SK-N-SH treated with all-trans-retinoic acid at 6 μM for 48 hours (cell line): ENCODE data around the gene IFT80.
A peak's percentile ranks its signal among the peaks of the same experiment; 100 is the strongest.

Experiments used
- ATAC-seq: fragments of 200-7000 bp; cut with Tn5 transposase; 3 replicates; pipeline ENCODE4 v1.9.1; 2020; ENCODE audit warnings: mild to moderate bottlenecking, moderate library complexity
- ARNTL ChIP-seq: fragments of 450-650 bp; formaldehyde crosslinking; IDR thresholded peaks from 2 replicates; pipeline ENCODE4 v1.5.0; 2020; ENCODE audit warnings: low read depth, mild to moderate bottlenecking, moderate library complexity, borderline replicate concordance
- CSDC2 ChIP-seq: fragments of 250-450 bp; sonication (Bioruptor Pico); IDR thresholded peaks from 2 replicates; pipeline ENCODE4 v1.5.0; 2020; ENCODE audit warnings: mild to moderate bottlenecking, moderate library complexity
- ESRRG ChIP-seq: fragments of 250-450 bp; sonication (Bioruptor Pico); IDR thresholded peaks from 2 replicates; pipeline ENCODE4 v1.6.1; 2021; ENCODE audit warnings: mild to moderate bottlenecking
- ISL1 ChIP-seq: fragments of 250-450 bp; sonication (Bioruptor Pico); IDR thresholded peaks from 2 replicates; pipeline ENCODE4 v2.1.2; 2022; ENCODE audit warnings: mild to moderate bottlenecking, moderate library complexity
- OSR1 ChIP-seq: fragments of 250-450 bp; sonication (Bioruptor Pico); IDR thresholded peaks from 2 replicates; pipeline ENCODE4 v1.8.0; 2022; ENCODE audit warnings: moderate library complexity, mild to moderate bottlenecking, inconsistent platforms
- PATZ1 ChIP-seq: fragments of 250-450 bp; sonication (Bioruptor Pico); IDR thresholded peaks from 2 replicates; pipeline ENCODE4 v1.8.0; 2020; ENCODE audit warnings: mild to moderate bottlenecking, moderate library complexity, borderline replicate concordance
- POU6F1 ChIP-seq: fragments of 250-450 bp; sonication (Bioruptor Pico); IDR thresholded peaks from 2 replicates; pipeline ENCODE4 v1.8.0; 2021; ENCODE audit warnings: low read depth, mild to moderate bottlenecking, moderate library complexity, borderline replicate concordance
- PPARA ChIP-seq: fragments of 250-450 bp; sonication (Bioruptor Pico); IDR thresholded peaks from 2 replicates; pipeline ENCODE4 v1.5.0; 2020; ENCODE audit warnings: mild to moderate bottlenecking, borderline replicate concordance
- RARB ChIP-seq: fragments of 250-450 bp; sonication (Bioruptor Pico); IDR thresholded peaks from 2 replicates; pipeline ENCODE4 v1.8.0; 2021; ENCODE audit warnings: mild to moderate bottlenecking, moderate library complexity
- SNAI2 ChIP-seq: fragments of 250-450 bp; sonication (Bioruptor Pico); IDR thresholded peaks from 2 replicates; pipeline ENCODE4 v1.5.0; 2020; ENCODE audit warnings: mild to moderate bottlenecking, moderate library complexity
- TCF4 ChIP-seq: fragments of 250-450 bp; sonication (Bioruptor Pico); IDR thresholded peaks from 2 replicates; pipeline ENCODE4 v1.8.0; 2021; ENCODE audit warnings: mild to moderate bottlenecking, moderate library complexity, borderline replicate concordance
- TOX ChIP-seq: fragments of 250-450 bp; sonication (Bioruptor Pico); IDR thresholded peaks from 2 replicates; pipeline ENCODE4 v1.8.0; 2021; ENCODE audit warnings: mild to moderate bottlenecking, moderate library complexity, borderline replicate concordance
- ZC3H10 ChIP-seq: fragments of 250-450 bp; sonication (Bioruptor Pico); IDR thresholded peaks from 2 replicates; pipeline ENCODE4 v1.5.1; 2021; ENCODE audit warnings: mild to moderate bottlenecking, moderate library complexity
- ZFP3 ChIP-seq: fragments of 250-450 bp; sonication (Bioruptor Pico); IDR thresholded peaks from 2 replicates; pipeline ENCODE4 v1.5.0; 2020; ENCODE audit warnings: mild to moderate bottlenecking, moderate library complexity
- ZFP30 ChIP-seq: fragments of 450-650 bp; formaldehyde crosslinking; IDR thresholded peaks from 2 replicates; pipeline ENCODE4 v1.5.0; 2022; ENCODE audit warnings: mild to moderate bottlenecking, moderate library complexity
- ZNF565 ChIP-seq: fragments of 450-650 bp; formaldehyde crosslinking; conservative IDR thresholded peaks from 2 replicates; pipeline ENCODE4 v1.5.0; 2020; ENCODE audit warnings: low read depth, mild to moderate bottlenecking, moderate library complexity
- ZNF70 ChIP-seq: fragments of 450-650 bp; formaldehyde crosslinking; IDR thresholded peaks from 2 replicates; pipeline ENCODE4 v1.5.0; 2020; ENCODE audit warnings: mild to moderate bottlenecking, moderate library complexity
- ZNF8 ChIP-seq: fragments of 450-650 bp; formaldehyde crosslinking; IDR thresholded peaks from 2 replicates; pipeline ENCODE4 v1.5.0; 2020; ENCODE audit warnings: mild to moderate bottlenecking, moderate library complexity
- TF ChIP-seq, protein P1 (sequence below): fragments of 250-450 bp; sonication (Bioruptor Pico); IDR thresholded peaks from 2 replicates; pipeline ENCODE4 v1.5.0; 2020; ENCODE audit warnings: mild to moderate bottlenecking, moderate library complexity
- TF ChIP-seq, protein P2 (sequence below): fragments of 250-450 bp; sonication (Bioruptor Pico); IDR thresholded peaks from 2 replicates; pipeline ENCODE4 v1.5.1; 2020; ENCODE audit warnings: low read depth, mild to moderate bottlenecking, moderate library complexity

Gene IFT80

DNA sequence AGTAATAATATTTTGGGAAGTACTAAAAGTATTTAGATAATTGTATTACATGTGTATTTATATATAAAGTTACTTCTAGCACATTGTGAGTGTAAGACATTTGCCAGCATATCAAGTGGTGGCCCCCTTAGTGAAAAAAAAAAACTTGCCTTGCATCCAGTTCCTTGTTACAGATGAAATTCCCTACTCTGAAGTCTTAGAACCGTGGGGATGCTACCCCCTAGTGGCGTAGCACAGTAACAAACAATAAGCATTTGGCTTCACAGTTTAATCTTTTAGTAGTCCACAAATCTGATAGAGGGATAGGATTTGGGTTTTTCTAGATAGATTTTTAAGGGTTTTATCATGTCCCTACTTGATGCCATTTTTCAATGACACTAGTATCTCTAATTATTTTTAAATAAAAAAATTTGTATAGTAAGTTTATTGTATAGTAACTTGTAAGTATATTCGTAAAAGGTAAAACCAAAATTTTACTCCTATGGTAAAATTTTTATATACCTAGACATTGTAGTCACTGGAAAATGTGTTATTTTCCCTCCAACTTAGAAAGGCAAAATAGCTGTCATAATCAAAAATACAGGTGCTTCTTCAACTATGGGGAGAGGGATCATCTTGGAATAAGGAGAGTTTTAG, 14.7 kb upstream of the IFT80 start (continued):
- no peak for TF ChIP-seq ZNF565 (CRISPR knock-in tag)
- TF ChIP-seq, all 23 proteins: peak for 0

- ATAC-seq, result no peak
Observed at GRCh38 chr3:160412477-160412876, 13.5 kb upstream of the IFT80 start.

DNA sequence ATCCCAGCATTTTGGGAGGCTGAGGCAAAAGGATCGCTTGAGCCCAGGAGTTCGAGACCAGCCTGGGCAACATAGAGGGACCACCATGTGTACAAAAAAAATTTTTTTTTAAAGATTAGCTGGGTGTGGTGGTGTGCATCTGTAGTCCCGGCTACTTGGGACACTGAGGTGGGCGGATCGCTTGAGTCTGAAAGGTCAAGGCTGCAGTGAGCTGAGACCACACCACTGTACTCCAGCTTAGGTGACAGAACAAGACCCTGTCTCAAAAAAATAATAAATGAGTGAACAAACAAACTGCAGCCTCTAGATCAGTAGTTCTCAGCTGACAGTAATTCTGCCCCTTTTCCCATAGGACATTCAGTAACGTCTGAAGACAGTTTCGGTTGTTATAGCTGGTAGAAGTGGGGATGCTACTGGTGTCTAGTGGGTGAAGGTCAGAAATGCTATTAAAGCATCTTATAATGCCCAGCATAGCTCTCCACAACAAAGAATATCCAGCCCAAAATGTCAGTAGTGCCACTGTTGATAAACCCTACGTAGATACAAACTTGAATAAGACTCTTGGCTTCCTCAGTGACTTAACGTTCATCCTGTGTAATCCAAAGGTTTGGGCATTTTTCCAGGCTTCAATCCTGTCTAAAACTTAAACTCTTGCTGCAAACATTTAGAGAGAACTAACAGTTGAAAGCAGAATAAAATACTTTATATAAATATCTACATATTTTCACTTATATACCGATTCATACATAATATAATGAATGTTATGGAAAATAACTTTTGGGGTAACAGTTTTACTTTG, 11.0 kb upstream of the IFT80 start:
- peak; percentile 23 for ATAC-seq
- no peak for TF ChIP-seq PATZ1 (CRISPR knock-in tag)
- TF ChIP-seq OSR1 (CRISPR knock-in tag), result no peak
- no peak for TF ChIP-seq ESRRG (CRISPR knock-in tag)
- no peak for TF ChIP-seq ISL1 (CRISPR knock-in tag)
- TF ChIP-seq, protein P1, sequence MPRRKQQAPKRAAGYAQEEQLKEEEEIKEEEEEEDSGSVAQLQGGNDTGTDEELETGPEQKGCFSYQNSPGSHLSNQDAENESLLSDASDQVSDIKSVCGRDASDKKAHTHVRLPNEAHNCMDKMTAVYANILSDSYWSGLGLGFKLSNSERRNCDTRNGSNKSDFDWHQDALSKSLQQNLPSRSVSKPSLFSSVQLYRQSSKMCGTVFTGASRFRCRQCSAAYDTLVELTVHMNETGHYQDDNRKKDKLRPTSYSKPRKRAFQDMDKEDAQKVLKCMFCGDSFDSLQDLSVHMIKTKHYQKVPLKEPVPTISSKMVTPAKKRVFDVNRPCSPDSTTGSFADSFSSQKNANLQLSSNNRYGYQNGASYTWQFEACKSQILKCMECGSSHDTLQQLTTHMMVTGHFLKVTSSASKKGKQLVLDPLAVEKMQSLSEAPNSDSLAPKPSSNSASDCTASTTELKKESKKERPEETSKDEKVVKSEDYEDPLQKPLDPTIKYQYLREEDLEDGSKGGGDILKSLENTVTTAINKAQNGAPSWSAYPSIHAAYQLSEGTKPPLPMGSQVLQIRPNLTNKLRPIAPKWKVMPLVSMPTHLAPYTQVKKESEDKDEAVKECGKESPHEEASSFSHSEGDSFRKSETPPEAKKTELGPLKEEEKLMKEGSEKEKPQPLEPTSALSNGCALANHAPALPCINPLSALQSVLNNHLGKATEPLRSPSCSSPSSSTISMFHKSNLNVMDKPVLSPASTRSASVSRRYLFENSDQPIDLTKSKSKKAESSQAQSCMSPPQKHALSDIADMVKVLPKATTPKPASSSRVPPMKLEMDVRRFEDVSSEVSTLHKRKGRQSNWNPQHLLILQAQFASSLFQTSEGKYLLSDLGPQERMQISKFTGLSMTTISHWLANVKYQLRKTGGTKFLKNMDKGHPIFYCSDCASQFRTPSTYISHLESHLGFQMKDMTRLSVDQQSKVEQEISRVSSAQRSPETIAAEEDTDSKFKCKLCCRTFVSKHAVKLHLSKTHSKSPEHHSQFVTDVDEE (CRISPR knock-in tag), result no peak
- no peak for TF ChIP-seq CSDC2 (CRISPR knock-in tag)
- no peak for TF ChIP-seq TCF4 (CRISPR knock-in tag)
- TF ChIP-seq ZFP3 (CRISPR knock-in tag), result no peak
- no peak for TF ChIP-seq ZFP30 (CRISPR knock-in tag)

More at GRCh38 chr3:160412477-160412876, 13.5 kb upstream of the IFT80 start:
- no peak for TF ChIP-seq SNAI2 (CRISPR knock-in tag)
- no peak for TF ChIP-seq ESRRG (CRISPR knock-in tag)
- TF ChIP-seq ZFP30 (CRISPR knock-in tag), result no peak
- no peak for TF ChIP-seq CSDC2 (CRISPR knock-in tag)
- TF ChIP-seq ARNTL (CRISPR knock-in tag), result no peak
- TF ChIP-seq ZNF565 (CRISPR knock-in tag), result no peak
- TF ChIP-seq, protein P1 (CRISPR knock-in tag), result no peak
- no peak for TF ChIP-seq PPARA (CRISPR knock-in tag)
- TF ChIP-seq POU6F1, result no peak
- no peak for TF ChIP-seq TOX (CRISPR knock-in tag)
- no peak for TF ChIP-seq ISL1 (CRISPR knock-in tag)
- no peak for TF ChIP-seq ZC3H10 (CRISPR knock-in tag)
- TF ChIP-seq, protein P2, sequence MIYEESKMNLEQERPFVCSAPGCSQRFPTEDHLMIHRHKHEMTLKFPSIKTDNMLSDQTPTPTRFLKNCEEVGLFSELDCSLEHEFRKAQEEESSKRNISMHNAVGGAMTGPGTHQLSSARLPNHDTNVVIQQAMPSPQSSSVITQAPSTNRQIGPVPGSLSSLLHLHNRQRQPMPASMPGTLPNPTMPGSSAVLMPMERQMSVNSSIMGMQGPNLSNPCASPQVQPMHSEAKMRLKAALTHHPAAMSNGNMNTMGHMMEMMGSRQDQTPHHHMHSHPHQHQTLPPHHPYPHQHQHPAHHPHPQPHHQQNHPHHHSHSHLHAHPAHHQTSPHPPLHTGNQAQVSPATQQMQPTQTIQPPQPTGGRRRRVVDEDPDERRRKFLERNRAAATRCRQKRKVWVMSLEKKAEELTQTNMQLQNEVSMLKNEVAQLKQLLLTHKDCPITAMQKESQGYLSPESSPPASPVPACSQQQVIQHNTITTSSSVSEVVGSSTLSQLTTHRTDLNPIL (CRISPR knock-in tag), result no peak
- no peak for TF ChIP-seq OSR1 (CRISPR knock-in tag)
- TF ChIP-seq TCF4 (CRISPR knock-in tag), result no peak
- no peak for TF ChIP-seq RARB (CRISPR knock-in tag)
- TF ChIP-seq ZNF70, result no peak
- TF ChIP-seq PATZ1 (CRISPR knock-in tag), result no peak
- TF ChIP-seq ZNF8 (CRISPR knock-in tag), result no peak
- TF ChIP-seq ZFP3 (CRISPR knock-in tag), result no peak
